GM19193 (cell line): ENCODE measurements around the gene FCSK.
A peak's percentile ranks its signal among the peaks of the same experiment; 100 is the strongest.

Experiments used
- POLR2A ChIP-seq: IDR thresholded peaks from 4 replicates; pipeline ENCODE4 v1.6.1; 2011; ENCODE audit not compliant: insufficient read depth, insufficient read length; ENCODE audit errors: extremely low read depth

FCSK gene

DNA sequence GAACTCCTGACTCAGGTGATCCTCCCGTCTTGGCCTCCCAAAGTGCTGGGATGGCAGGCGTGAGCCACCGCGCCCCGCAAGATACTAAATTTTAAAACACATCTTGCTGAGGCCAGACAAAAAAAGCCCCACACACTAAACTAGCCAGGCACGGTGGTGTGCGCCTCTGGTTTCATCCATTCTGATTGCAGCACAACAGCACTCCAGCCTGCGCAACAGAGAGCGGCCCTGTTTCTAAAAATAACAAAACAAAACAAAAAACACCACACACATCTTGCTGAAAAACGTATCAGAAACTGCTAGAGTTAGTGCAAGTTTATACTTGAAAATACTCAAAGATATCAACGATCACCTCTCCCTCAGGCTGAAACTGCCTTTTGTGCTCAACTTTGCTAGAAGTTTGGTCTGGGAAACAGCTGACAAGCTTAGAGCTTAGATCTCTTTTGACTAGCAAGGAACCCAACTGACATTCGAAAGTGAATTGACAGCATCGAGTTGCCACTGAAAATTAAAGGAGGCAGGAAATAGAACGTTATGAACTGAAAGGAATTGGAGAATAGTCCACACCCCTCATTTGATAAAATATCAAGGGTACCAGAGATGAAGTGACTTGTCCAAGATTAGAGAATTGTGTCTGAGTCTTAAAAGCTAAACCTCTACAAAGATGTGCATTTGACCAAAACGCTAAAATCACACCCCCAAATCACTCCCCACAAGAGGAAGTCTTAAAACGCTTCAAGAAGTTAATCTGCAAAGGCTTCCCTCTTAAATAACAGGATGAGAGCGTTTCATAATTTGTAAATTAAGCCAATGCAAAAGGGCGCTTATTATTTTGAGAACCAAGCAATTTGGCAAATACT is 68.1 kb downstream of the FCSK start:
- no peak for TF ChIP-seq POLR2A

DNA sequence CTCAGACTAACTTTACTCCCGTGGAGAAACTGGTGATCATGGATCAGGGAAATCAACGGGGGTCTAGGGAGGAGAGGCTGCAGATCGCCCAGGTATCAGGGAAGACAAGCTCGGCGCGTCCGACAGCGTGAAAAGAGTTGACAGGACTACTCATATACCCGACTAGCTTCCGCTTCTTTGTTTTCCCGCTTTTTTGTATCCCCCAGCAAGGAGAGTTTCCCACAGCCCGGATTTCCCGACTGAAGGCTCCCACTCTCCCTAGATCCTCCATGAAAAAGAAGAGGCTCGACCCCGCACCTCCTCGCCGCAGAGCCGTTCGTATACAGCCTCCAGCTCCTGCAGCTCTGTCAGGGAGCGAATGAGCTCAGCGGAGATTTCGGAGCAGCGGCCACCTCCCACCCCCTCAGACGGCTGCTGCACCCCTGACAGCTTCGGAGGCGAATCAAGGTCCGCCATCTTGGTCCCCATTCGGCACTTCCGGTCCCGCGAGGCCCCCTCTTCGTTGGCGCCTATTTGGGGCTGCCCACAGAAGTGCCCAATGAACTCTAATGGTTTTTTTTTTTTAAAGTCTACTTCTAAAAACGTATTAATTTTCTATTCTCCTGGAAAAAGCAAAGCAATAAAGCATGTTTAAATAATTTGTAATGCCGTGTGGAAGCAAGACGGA is 68.8 kb downstream of the FCSK start, which contains the start of gene COG4:
TSS of gene COG4 (minus strand) at position 479 of the 667 bp plus-strand sequence. CDS start at position 468, 11 bp downstream.
- TF ChIP-seq POLR2A, result peak; percentile 92

DNA sequence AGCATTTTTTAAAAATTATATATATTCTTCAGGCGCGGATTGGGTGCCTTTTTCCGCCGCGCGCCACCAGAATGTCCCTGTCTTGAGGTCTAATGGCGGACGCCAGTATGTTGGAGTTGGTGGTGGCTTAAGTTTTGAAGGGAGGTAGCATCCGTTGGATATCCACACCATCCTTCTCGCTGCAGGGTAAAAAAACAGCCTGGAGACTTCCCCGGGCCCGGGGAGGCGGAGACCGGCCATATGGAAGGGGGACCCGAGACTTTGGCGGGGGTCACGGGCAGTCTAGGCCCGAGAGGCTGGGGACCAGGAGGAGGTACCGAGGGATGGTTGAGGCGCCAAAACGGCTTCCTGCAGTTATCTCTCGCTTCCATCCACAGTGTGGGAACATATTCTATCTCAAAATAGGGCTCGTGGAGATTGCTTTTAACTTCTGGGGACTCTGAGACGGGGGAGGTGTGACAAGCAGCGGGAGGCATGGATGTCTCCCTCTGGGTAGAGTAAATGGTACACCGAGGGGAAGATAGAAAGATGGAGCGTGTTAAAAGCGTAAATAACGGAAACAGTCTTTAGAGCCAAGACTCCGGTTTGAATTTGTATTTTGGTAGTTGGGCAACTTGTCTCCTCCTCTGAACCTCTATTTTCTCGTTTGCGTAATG is 69.5 kb downstream of the FCSK start, which contains the start of gene SF3B3:
TSS of gene SF3B3 (plus strand) at position 74 of the 656 bp plus-strand sequence. CDS start 2,841 bp downstream, outside the sequence.
- peak; percentile 88 for TF ChIP-seq POLR2A

DNA sequence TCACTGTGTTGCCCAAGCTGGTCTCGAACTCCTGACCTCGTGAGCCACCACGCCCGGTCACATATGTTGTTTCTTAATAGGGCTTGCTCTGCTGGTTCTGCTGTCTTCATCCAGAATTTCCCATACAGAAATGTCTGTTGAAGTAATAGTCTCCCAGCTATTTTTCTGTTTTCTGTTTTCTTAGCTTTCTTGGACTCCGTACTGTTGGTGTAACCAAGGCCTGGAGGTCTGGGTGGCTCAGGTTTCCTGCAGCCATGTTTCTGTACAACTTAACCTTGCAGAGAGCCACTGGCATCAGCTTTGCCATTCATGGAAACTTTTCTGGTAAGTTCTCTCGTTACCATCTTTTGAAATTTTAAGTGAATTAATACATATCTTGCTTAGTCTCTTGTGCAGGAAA is 72.0 kb downstream of the FCSK start:
- no peak for TF ChIP-seq POLR2A

DNA sequence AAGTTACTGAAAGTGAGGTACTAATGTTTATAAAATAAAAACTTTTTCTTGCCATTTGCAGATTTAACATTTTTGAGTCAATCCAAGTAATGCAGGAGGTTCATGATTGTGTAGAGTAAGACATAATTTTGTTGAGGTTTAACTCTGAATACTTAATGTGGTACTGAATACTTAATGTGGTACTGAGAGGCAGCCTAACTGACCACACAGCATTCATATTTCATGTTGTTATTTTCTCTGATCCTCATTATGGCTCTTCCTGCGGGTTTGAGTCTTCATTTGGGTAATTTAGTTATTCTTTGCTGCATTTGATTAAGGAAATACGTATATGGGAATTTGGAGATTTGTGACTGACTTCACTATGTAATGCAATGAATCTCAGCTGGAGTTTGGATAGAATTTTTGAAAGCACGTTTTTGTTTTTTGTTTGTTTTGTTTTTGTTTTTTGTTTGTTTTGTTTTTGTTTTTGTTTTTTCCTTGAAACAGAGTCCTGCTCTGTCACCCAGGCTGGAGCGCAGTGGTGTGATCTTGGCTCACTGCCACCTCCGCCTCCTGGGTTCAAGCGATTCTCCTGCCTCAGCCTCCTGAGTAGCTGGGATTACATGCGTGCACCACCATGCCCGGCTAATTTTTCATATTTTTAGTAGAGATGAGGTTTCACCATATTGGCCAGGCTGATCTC is 73.1 kb downstream of the FCSK start:
- TF ChIP-seq POLR2A, result no peak

DNA sequence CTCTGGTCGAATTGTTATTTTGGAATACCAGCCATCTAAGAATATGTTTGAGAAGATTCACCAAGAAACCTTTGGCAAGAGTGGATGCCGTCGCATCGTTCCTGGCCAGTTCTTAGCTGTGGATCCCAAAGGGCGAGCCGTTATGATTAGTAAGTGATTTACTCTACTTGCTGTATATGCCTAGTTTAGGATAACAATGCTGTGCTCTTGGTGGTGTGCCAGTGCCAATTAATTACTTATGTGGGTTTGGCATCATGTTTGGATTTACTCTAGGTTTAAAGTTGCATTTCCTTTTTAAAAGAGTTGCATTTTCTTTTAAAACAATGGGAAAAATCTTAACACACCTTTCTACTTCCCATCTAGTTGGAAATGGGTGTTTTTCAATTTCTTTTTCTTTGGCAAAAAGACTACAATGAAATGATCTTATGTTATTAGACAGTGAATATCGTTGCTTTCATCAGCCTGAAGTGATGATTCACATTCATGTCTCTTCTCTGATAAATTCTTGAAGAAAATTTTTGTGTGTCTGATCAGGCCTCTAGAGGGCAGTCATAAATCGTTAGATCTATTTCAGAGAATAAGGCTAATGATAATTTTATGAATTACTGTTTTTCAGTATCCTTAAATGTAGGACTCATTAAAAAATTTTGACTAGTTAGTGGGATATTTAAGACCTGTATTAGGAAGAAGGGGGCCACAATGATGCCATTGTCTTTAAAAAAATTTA is 74.8 kb downstream of the FCSK start:
- TF ChIP-seq POLR2A, result no peak
